HG03060 (cell line): ENCODE measurements around the gene GPR157.
"Not testable (repeated sequence)": the region's sequence is repeated elsewhere in the genome, so short reads cannot be mapped to it uniquely, and the experiment has no call there.

ENCODE experiments used
- ATAC-seq: cut with Tn5 transposase; IDR thresholded peaks from one replicate; pipeline ENCODE4 v1.9.1; 2021; ENCODE audit warnings: low read depth, moderate number of reproducible peaks; ENCODE audit not compliant: unreplicated experiment

Gene GPR157, protein sequence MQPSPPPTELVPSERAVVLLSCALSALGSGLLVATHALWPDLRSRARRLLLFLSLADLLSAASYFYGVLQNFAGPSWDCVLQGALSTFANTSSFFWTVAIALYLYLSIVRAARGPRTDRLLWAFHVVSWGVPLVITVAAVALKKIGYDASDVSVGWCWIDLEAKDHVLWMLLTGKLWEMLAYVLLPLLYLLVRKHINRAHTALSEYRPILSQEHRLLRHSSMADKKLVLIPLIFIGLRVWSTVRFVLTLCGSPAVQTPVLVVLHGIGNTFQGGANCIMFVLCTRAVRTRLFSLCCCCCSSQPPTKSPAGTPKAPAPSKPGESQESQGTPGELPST

DNA sequence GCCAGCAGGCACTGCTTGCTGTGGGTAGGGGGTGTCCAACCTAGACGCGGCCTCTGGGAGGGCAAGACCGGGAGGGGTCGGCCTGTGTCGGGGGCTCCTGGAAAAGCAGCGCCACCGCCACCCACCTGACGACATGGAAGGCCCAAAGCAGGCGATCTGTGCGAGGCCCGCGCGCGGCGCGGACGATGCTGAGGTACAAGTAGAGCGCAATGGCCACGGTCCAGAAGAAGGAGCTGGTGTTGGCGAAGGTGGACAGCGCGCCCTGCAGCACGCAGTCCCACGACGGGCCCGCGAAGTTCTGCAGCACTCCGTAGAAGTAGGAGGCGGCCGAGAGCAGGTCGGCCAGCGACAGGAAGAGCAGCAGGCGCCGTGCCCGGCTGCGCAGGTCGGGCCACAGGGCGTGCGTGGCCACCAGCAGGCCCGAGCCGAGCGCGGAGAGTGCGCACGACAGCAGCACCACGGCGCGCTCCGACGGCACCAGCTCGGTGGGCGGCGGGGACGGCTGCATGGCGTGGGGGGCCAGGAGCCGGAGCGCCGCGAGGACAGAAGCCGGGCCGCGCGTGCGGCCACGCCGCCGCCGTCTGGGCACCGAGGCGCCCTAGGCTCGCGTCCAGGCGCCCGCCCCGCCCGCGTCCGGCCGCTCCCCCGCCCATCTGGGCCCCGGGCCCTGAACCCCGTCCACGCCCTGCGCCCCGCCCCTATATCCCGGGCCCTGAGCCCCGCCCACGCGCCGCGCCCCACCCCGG, at the start of gene GPR157:
TSS of gene GPR157 (minus strand) at position 583 of the 746 bp plus-strand sequence. CDS start at position 508, 75 bp downstream.
- no peak for ATAC-seq

GRCh38 chr1:9174762-9175161, 45.9 kb upstream of the GPR157 start:
- no peak for ATAC-seq

DNA sequence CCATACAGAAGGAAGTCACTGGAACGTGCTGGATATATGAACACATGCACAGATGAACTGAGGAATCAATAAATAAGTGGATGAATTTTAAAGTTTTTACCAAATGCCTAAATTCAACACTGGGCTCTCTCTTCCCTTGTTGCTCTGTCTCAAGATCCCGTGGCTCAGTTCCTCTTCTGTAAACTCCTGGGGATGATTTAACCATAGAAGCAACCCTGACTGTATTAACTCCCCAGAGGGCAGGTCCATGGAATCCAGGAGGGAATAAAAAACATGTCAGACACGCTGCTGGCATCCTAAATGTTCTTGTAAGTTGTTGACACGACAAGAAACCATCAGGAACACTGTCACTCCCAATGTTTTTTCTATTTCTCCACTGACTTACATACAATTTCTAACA, 45.3 kb upstream of the GPR157 start:
- no peak for ATAC-seq

- ATAC-seq: no peak
Measured at GRCh38 chr1:9169601-9170137, 40.8 kb upstream of the GPR157 start.

DNA sequence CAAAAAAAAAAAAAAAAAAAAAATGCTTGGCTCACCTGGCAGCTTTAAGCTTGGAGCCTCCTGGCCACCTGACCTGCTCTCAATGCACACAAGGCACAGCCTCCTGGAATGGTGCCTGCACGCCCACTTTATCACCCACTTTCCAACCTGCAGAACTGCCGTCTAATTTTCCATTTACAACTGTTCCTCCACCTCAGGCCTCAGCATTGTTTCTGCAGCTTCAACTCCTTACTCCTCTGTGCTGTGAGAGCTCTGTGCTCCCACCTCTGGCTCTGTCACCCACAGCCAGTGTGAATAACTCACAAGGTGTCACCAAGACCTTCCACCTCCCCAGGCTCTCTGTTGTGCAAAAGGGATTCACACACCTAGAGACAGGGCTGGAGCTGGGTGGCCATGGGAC, 38.7 kb upstream of the GPR157 start:
- no peak for ATAC-seq

DNA sequence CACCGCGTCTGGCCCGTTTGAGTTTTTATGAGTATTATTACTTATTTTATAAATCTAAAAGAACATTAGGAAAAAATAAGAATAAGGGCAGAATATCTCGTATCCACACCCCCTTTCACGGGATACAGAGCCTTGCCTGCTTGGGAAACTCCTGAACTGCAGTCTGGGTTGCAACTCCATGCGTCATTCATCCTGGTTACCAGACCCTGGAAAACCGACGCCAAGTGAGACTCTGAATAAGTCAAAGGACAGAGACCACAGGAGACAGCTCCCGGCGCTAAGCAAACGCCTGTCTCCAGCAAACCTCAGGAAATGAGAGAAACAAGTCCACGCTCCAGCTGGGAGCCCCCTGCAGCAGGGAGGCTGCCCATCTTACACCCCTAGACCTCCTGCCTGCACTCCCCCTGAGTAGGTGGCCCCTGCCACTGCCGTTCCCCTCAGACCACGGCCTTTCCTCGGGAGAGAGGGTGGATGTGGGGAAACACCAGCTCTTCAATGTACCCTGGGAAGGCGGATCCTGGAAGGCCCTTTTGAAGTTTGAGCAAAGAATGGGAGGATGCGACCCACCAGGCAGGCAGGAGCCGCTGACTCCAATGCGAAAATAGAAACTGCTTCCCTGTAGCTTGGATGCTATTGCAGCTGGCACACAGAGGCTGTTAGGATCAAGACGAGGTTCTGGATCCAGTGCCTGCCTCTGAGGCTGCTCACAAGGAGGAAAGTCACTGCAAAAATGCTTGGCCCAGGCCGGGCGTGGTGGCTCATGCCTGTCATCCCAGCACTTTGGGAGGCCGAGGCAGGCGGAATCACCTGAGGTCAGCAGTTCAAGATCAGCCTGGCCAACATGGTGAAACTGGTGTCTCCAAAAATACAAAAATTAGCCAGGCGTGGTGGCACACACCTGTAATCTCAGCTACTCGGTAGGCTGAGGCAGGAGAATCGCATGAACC, 37.7 kb upstream of the GPR157 start:
- no peak for ATAC-seq

GRCh38 chr1:9165396-9165795, 36.5 kb upstream of the GPR157 start:
- no peak for ATAC-seq

- ATAC-seq: no peak
Measured at GRCh38 chr1:9164919-9165318, 36.0 kb upstream of the GPR157 start.

- ATAC-seq: no peak
Measured at GRCh38 chr1:9164532-9164900, 35.6 kb upstream of the GPR157 start.

DNA sequence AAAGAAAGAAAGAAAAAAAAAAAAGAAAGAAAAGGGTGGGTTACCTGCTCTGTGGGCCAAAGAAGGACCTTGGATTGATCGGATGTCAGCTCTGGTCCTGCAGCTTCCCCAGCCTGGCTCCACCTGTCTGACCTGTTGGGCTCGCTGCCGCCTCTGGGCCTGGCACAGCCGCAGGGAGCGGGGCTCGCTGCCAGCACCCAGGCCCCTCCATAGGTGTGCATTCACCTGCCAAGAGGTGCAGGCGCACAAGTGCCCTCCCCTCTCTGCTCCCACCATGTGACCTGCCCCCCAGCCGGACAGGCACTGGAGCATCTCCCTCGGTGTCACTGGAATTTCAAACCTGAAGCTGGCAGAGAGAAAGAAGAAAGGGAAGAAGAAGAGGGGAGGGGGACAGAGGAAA, 33.1 kb upstream of the GPR157 start:
- ATAC-seq: no peak

DNA sequence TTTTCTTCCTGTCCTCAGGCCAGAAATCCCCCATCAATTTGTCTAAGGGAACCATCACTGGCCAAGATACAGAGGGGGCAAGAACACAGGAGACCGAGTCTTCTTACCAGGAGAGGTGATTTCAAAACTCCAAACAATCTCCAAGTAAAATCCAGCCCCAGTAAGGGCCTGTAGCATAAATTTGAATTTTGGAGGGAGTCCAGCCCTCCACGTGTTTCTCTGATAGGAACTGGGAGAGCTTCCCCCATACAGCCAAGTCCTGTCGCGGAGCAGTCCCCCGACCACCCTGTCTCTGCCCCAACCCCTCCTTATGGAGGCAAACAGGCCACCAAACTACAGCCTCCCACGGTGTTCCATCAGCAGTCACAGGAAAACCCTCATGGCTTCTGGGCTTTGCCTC, 32.4 kb upstream of the GPR157 start:
- ATAC-seq: no peak

GRCh38 chr1:9160079-9160717, 31.3 kb upstream of the GPR157 start:
- no peak for ATAC-seq

- no peak for ATAC-seq
Measured at GRCh38 chr1:9155879-9156278, 27.0 kb upstream of the GPR157 start.

DNA sequence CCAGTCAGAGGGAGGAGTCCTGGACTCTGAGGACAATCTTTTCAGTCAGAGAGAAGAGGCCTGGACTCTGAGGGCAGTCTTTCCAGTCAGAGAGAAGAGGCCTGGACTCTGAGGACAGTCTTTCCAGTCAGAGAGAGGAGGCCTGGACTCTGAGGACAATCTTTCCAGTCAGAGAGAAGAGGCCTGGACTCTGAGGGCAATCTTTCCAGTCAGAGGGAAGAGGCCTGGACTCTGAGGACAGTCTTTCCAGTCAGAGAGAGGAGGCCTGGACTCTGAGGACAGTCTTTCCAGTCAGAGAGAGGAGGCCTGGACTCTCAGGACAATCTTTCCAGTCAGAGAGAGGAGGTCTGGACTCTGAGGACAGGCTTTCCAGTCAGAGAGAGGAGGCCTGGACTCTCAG, 26.5 kb upstream of the GPR157 start:
- not testable (repeated sequence) for ATAC-seq

DNA sequence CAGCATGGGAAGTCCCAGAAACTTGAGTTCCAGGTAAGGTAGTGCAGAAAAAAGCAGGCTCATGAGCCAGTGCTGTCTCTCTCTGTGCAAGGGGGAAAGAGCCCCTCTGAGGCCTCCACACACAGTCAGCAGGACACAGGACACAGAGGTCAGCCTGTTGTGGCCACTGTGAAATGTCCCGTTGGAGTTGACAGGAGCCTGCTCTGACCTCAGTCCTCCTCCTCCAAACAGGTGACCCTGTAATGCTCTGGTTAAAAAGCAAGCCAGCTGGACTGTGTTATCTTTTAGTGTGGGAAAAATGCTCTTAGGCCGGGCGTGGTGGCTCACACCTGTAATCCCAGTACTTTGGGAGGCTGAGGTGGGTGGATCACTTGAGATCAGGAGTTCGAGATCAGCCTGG, 24.2 kb upstream of the GPR157 start:
- ATAC-seq: no peak

GRCh38 chr1:9152535-9152934, 23.6 kb upstream of the GPR157 start:
- ATAC-seq: no peak

GRCh38 chr1:9151328-9151860, 22.5 kb upstream of the GPR157 start:
- ATAC-seq: no peak

DNA sequence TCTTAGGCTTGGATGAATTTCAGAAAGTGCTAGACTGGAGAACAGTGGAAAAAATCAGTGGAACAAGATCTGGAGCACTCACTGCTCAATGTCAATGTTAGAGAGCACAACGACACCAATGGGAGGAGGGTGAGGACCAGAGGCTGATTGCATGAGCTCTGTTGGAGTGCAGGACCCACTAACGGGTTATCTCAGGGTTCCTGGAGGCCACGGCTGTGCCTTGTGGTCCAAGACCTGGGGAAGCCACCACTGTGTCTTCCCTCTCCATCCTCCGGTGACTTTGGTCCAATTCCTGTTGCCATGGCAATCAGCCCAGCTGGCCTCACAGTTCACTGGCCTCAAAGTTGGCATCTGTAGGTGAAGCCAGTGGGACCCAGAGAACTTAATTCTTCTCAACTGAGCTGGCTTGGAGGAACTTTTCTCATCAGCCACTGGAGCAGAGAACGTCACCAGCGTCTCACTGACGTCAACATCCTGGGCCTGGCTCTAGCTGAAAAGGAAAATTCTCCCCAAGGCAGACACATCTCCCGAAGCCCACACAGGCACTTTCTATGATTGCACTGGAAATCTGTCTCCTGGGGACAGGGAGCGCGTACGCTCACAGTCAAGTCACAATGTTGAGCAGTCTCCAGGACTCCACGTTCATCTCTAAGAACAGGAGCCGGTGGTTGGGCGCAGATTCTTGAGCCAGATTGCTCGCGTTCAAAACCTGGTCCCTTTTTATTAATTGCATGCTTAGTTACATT, 21.9 kb upstream of the GPR157 start:
- ATAC-seq: no peak

GRCh38 chr1:9149837-9150581, 21.1 kb upstream of the GPR157 start:
- no peak for ATAC-seq
